ENCODE results near the gene GNAZ.
A peak's percentile ranks its signal among the peaks of the same experiment; 100 is the strongest.

GNAZ gene

GRCh38 chr22:23094695-23095681 is 24.7 kb downstream of the GNAZ start:
- no peak for DNase-seq

- no peak for DNase-seq
Measured at GRCh38 chr22:23095733-23096342, 25.5 kb downstream of the GNAZ start.

GRCh38 chr22:23097412-23098229 is 27.3 kb downstream of the GNAZ start:
- DNase-seq: no peak

- no peak for DNase-seq
Measured at GRCh38 chr22:23098230-23098705, 27.9 kb downstream of the GNAZ start.

- no peak for DNase-seq
Measured at GRCh38 chr22:23098718-23099530, 28.6 kb downstream of the GNAZ start.

- DNase-seq: no peak
Measured at GRCh38 chr22:23099531-23099804, 29.1 kb downstream of the GNAZ start.

- no peak for DNase-seq
Measured at GRCh38 chr22:23100124-23100801, 29.9 kb downstream of the GNAZ start.

- DNase-seq: no peak
Measured at GRCh38 chr22:23101524-23101923, 31.2 kb downstream of the GNAZ start.

- DNase-seq: no peak
Measured at GRCh38 chr22:23102002-23102655, 31.8 kb downstream of the GNAZ start.

GRCh38 chr22:23102776-23103175 is 32.5 kb downstream of the GNAZ start:
- no peak for DNase-seq

- no peak for DNase-seq
Measured at GRCh38 chr22:23103199-23103954, 33.1 kb downstream of the GNAZ start.

- no peak for DNase-seq
Measured at GRCh38 chr22:23104187-23104971, 34.1 kb downstream of the GNAZ start.

GRCh38 chr22:23105304-23105703 is 35.0 kb downstream of the GNAZ start:
- DNase-seq: no peak

GRCh38 chr22:23105919-23106318 is 35.6 kb downstream of the GNAZ start:
- DNase-seq: no peak

- no peak for DNase-seq
Measured at GRCh38 chr22:23106344-23106743, 36.0 kb downstream of the GNAZ start.

- peak; percentile 23 to 24 for DNase-seq
Measured at GRCh38 chr22:23106906-23107367, 36.6 kb downstream of the GNAZ start.

- peak; percentile 55 to 79 for DNase-seq
Measured at GRCh38 chr22:23107487-23108248, 37.3 kb downstream of the GNAZ start.

GRCh38 chr22:23108249-23109078 is 38.1 kb downstream of the GNAZ start:
- DNase-seq: no peak

Data from SHP77 (cell line).